CD14-positive monocyte (primary cell): ENCODE measurements around the gene FRMPD1. TPM values are rescaled to one million over a fixed set of nuclear protein-coding genes. Genes with fewer than 3 reads are reported as not detected.

ENCODE experiments used
- DNase-seq, 3 donors: peaks; one replicate each; pipeline ENCODE4 v3.0.0-alpha.2; 2011 to 2022
- H2AFZ ChIP-seq: 2 replicates; pipeline ENCODE4 v1.6.0; 2012; ENCODE audit warnings: mild to moderate bottlenecking, low read depth, low read length, inconsistent platforms; ENCODE audit not compliant: insufficient read depth, poor library complexity, severe bottlenecking
- H3K27ac ChIP-seq, 2 donors: 1 replicate in 1 of 2; 2 replicates in 1 of 2; pipeline ENCODE4 v1.5.1; 2012 to 2013; ENCODE audit warnings: low read length in 2 of 2, control low read depth in 1 of 2, inconsistent platforms in 1 of 2, low read depth in 1 of 2, mild to moderate bottlenecking in 1 of 2
- H3K27me3 ChIP-seq, 2 donors: one replicate each; pipeline versions ENCODE4 v1.6.0 to v1.6.1; 2011 to 2013; ENCODE audit warnings: low read length in 2 of 2; ENCODE audit not compliant: control insufficient read depth in 2 of 2, insufficient read depth in 2 of 2
- H3K36me3 ChIP-seq, 2 donors: replicated peaks in 1 of 2; 1 replicate in 1 of 2; 2 replicates in 1 of 2; pipeline versions ENCODE4 v1.5.1 to v1.6.1; 2012 to 2013; ENCODE audit warnings: low read length in 2 of 2, control low read depth in 1 of 2, inconsistent platforms in 1 of 2, mild to moderate bottlenecking in 1 of 2; ENCODE audit not compliant: insufficient read depth in 2 of 2, control insufficient read depth in 1 of 2
- H3K4me1 ChIP-seq, 2 donors: 1 replicate in 1 of 2; 2 replicates in 1 of 2; pipeline versions ENCODE4 v1.5.1 to v1.6.1; 2012 to 2013; ENCODE audit warnings: low read length in 2 of 2, control low read depth in 1 of 2, inconsistent platforms in 1 of 2, mild to moderate bottlenecking in 1 of 2, moderate library complexity in 1 of 2; ENCODE audit not compliant: insufficient read depth in 2 of 2, control insufficient read depth in 1 of 2
- H3K4me2 ChIP-seq: replicated peaks from 2 replicates; pipeline ENCODE3; 2012; ENCODE audit warnings: low read length, moderate library complexity, mild to moderate bottlenecking; ENCODE audit not compliant: poor library complexity, severe bottlenecking; ENCODE audit errors: extremely low read depth
- H3K4me3 ChIP-seq, 3 experiments: fragments of 200-600 bp in 1 of 3; sonication (generic) in 1 of 3; replicated peaks in 1 of 3; 1 replicate in 2 of 3; 2 replicates in 1 of 3; pipeline ENCODE4 v1.5.1; 2011 to 2013; ENCODE audit warnings: low read length in 3 of 3, mild to moderate bottlenecking in 3 of 3, control low read depth in 2 of 3, low read depth in 2 of 3, inconsistent platforms in 1 of 3, moderate library complexity in 1 of 3
- H3K79me2 ChIP-seq: 2 replicates; pipeline ENCODE4 v1.6.0; 2012; ENCODE audit warnings: mild to moderate bottlenecking, control low read depth, inconsistent platforms, low read length, moderate library complexity; ENCODE audit not compliant: insufficient read depth
- H3K9ac ChIP-seq: 2 replicates; pipeline ENCODE4 v1.6.0; 2017; ENCODE audit warnings: low read length, mild to moderate bottlenecking; ENCODE audit not compliant: insufficient read depth, poor library complexity, severe bottlenecking
- H3K9me3 ChIP-seq, 2 donors: replicated peaks in 1 of 2; 1 replicate in 1 of 2; 2 replicates in 1 of 2; pipeline versions ENCODE4 v1.5.1 to v1.6.1; 2012 to 2013; ENCODE audit warnings: low read length in 2 of 2, control low read depth in 1 of 2; ENCODE audit not compliant: control insufficient read depth in 1 of 2, insufficient read depth in 1 of 2
- H4K20me1 ChIP-seq: 2 replicates; pipeline ENCODE4 v1.6.0; 2012; ENCODE audit warnings: mild to moderate bottlenecking, low read length, control low read depth, moderate library complexity; ENCODE audit not compliant: insufficient read depth
- H3K27ac Mint-ChIP-seq, 7 donors: one replicate each; pipeline ENCODE4 v1.8.0; 2020; ENCODE audit warnings: mild to moderate bottlenecking in 7 of 7, mixed read lengths in 7 of 7, moderate library complexity in 6 of 7, inconsistent platforms in 2 of 7
- H3K27me3 Mint-ChIP-seq, 3 donors: one replicate each; pipeline ENCODE4 v1.8.0; 2021 to 2022; ENCODE audit warnings: low read depth in 3 of 3, mild to moderate bottlenecking in 3 of 3, mixed read lengths in 3 of 3, moderate library complexity in 3 of 3, inconsistent platforms in 1 of 3
- H3K36me3 Mint-ChIP-seq, 2 donors: one replicate each; pipeline ENCODE4 v1.8.0; 2020; ENCODE audit warnings: mixed read lengths in 2 of 2, inconsistent platforms in 1 of 2, mild to moderate bottlenecking in 1 of 2
- H3K4me1 Mint-ChIP-seq: one replicate; pipeline ENCODE4 v1.8.0; 2020; ENCODE audit warnings: mild to moderate bottlenecking, mixed read lengths
- H3K4me3 Mint-ChIP-seq, 2 donors: one replicate each; pipeline ENCODE4 v1.8.0; 2020; ENCODE audit warnings: mild to moderate bottlenecking in 2 of 2, mixed read lengths in 2 of 2, moderate library complexity in 1 of 2
- H3K9me3 Mint-ChIP-seq, 7 donors: one replicate each; pipeline ENCODE4 v1.8.0; 2020 to 2022; ENCODE audit warnings: mixed read lengths in 7 of 7, mild to moderate bottlenecking in 6 of 7, moderate library complexity in 6 of 7, inconsistent platforms in 2 of 7
- CTCF ChIP-seq: fragments of 200-600 bp; IDR thresholded peaks from one replicate; pipeline ENCODE4 v1.8.0; 2022; ENCODE audit warnings: antibody characterized with exemption, mild to moderate bottlenecking
- WGBS: methylation state at CpG from one replicate; pipeline ENCODE4 v1.1.5; 2013; ENCODE audit warnings: missing lambda C conversion rate; ENCODE audit not compliant: insufficient coverage; 5-methylcytosine and 5-hydroxymethylcytosine counted together
- intact Hi-C, 2 donors: fragments of 100-400 bp; cut with micrococcal nuclease; formaldehyde crosslinking; loops; one replicate each; pipeline versions ENCODE4 v1.15.0 to v1.15.1; 2023
- polyA plus RNA-seq, 3 donors: library from polyadenylated mRNA; depleted of rRNA in 1 of 3; unstranded in 2 of 3; stranded (reverse) in 1 of 3; fragments of 300-500 nt in 2 of 3; fragments of >200 nt in 1 of 3; fragmentation: Illumina TruSeq in 2 of 3; gene quantifications; 1 replicate in 2 of 3; 2 replicates in 1 of 3; pipeline ENCODE4 v1.2.3, GENCODE V29; 2012 to 2021

The FRMPD1 gene
- polyA plus RNA-seq, 3 donors = 0.03 TPM; not detected in 2

GRCh38 chr9:37624073-37624472 lies 26.7 kb upstream of the FRMPD1 start:
- Histone ChIP-seq H2AFZ (no peak overlapping the region), H3K9me3 (no peaks in the 10 kb centered on the region), H3K36me3 (no peaks in the 10 kb centered on the region), H3K4me2 (no peak overlapping the region), H3K9ac (no peak overlapping the region), H3K79me2 (no peaks in the 10 kb centered on the region), H3K4me3 (no peak overlapping the region), H3K4me1 (no peaks in the 10 kb centered on the region), H3K27me3 (no peaks in the 10 kb centered on the region), H4K20me1 (no peaks in the 10 kb centered on the region), H3K27ac (no peak overlapping the region)
- no peaks in the 10 kb centered on the region for H3K36me3 Mint-ChIP-seq
- H3K9me3 Mint-ChIP-seq = no peaks in the 10 kb centered on the region
- H3K27ac Mint-ChIP-seq = peak overlapping the region in 1 of 7 donors; percentile 30
- no peak overlapping the region for H3K4me3 Mint-ChIP-seq
- H3K4me1 Mint-ChIP-seq = no peaks in the 10 kb centered on the region
- no CpG with 5 or more reads among the region's 1 CpG for WGBS
- TF ChIP-seq CTCF = no peak
- peaks cover 3 to 8% (median 3%) of the 10 kb centered on the region in 3 donors for H3K27me3 Mint-ChIP-seq
- no peak for DNase-seq
- intact Hi-C loops = no loop called here

GRCh38 chr9:37625036-37625757 lies 25.6 kb upstream of the FRMPD1 start:
- no CpG with 5 or more reads among the region's 5 CpGs for WGBS
- Histone ChIP-seq H3K79me2 (no peaks in the 10 kb centered on the region), H2AFZ (peak overlapping the region; percentile 17), H3K4me3 (no peak overlapping the region), H3K9me3 (no peaks in the 10 kb centered on the region), H3K4me1 (no peaks in the 10 kb centered on the region), H3K9ac (no peak overlapping the region), H3K27me3 (no peaks in the 10 kb centered on the region), H3K27ac (no peak overlapping the region), H3K36me3 (no peaks in the 10 kb centered on the region), H4K20me1 (no peaks in the 10 kb centered on the region), H3K4me2 (no peak overlapping the region)
- DNase-seq = no peak
- Mint-ChIP-seq H3K9me3 (no peaks in the 10 kb centered on the region), H3K27ac (no peak overlapping the region), H3K4me3 (no peak overlapping the region), H3K27me3 (peaks cover 3 to 8% (median 3%) of the 10 kb centered on the region in 3 donors), H3K36me3 (no peaks in the 10 kb centered on the region), H3K4me1 (no peaks in the 10 kb centered on the region)
- intact Hi-C loops = no loop called here
- no peak for TF ChIP-seq CTCF
